Measurements from ENCODE around the gene HBS1L.

- no peak for TF ChIP-seq YY1 (tag by site-specific recombination; IDR thresholded peaks at IDR 0.05)
- TF ChIP-seq ZNF529 (tag by site-specific recombination; IDR thresholded peaks at IDR 0.05; ENCODE audit: insufficient replicate concordance) = no peak
- no peak for TF ChIP-seq ZNF677 (tag by site-specific recombination; IDR thresholded peaks at IDR 0.05)
- TF ChIP-seq ZNF785 (tag by site-specific recombination; IDR thresholded peaks at IDR 0.05) = no peak
- TF ChIP-seq CTCF (tag by site-specific recombination; IDR thresholded peaks at IDR 0.05) = no peak
- TF ChIP-seq ZNF776 (tag by site-specific recombination; IDR thresholded peaks at IDR 0.05; ENCODE audit: borderline replicate concordance) = no peak
- TF ChIP-seq ZNF768 (tag by site-specific recombination; IDR thresholded peaks at IDR 0.05) = no peak
- no peak for TF ChIP-seq ZNF639 (tag by site-specific recombination; IDR thresholded peaks at IDR 0.05)
Measured at GRCh38 chr6:134997133-134997995, 57.3 kb downstream of the HBS1L start.
